K562 (cell line): ENCODE measurements around the gene PYCR2. TPM values are rescaled to one million over a fixed set of nuclear protein-coding genes. Genes with fewer than 3 reads are reported as not detected.

Experiments used
- ATAC-seq: fragments of 200-7000 bp; cut with Tn5 transposase; 3 replicates; pipeline ENCODE4 v1.9.1; 2020; ENCODE audit warnings: moderate library complexity
- BruUV-seq: library from RNA; stranded (reverse); fragments of 400-500 nt; replicated peaks from 2 replicates; lab custom pipeline; 2021; lab: Mats Ljungman, UMichigan
- CTCF ChIA-PET: fragments of 300-600 bp; formaldehyde crosslinking; extraction: SDS; loops from one replicate; lab custom pipeline; 2021; ENCODE audit warnings: low intra/inter-chr PET ratio; lab: Yijun Ruan, JAX
- POLR2A ChIA-PET: fragments of 300-600, 350-650 bp; sonication (Branson Sonifier 250); formaldehyde crosslinking; extraction: SDS; loops from one replicate; lab custom pipeline; 2021; ENCODE audit warnings: antibody characterized with exemption, inconsistent platforms; lab: Yijun Ruan, JAX
- DNase-seq, 4 experiments: peaks; one replicate each; pipeline versions ENCODE4 v3.0.0 to v3.0.0-alpha.2; 2011 to 2018; ENCODE audit warnings: low spot score in 3 of 4, mixed read lengths in 3 of 4; ENCODE audit errors: extremely low read depth in 1 of 4
- FAIRE-seq: peaks from 2 replicates; lab custom pipeline; 2011; peaks lifted over from hg19 to GRCh38; lab: Jason Lieb, UNC
- H2AFZ ChIP-seq: 2 replicates; pipeline ENCODE4 v1.6.0; 2011; ENCODE audit warnings: low read depth, low read length, control low read depth, inconsistent platforms
- H3K27ac ChIP-seq: fragments of 200-600 bp; 3 replicates; pipeline ENCODE4 v1.8.0; 2011; ENCODE audit warnings: low read depth, mild to moderate bottlenecking, control low read depth, inconsistent platforms, low read length, moderate library complexity, mixed read lengths; ENCODE audit errors: extremely low read depth
- H3K27me3 ChIP-seq, 2 experiments: fragments of 300-600 bp in 1 of 2; 2 replicates in 1 of 2; 3 replicates in 1 of 2; pipeline versions ENCODE4 v1.6.0 to v1.8.0; 2011; ENCODE audit warnings: inconsistent platforms in 2 of 2, low read length in 2 of 2, mild to moderate bottlenecking in 1 of 2, mixed read lengths in 1 of 2, moderate library complexity in 1 of 2; ENCODE audit not compliant: control insufficient read depth in 2 of 2, insufficient read depth in 2 of 2
- H3K36me3 ChIP-seq: fragments of 300-600 bp; 3 replicates; pipeline ENCODE4 v1.8.0; 2011; ENCODE audit warnings: mild to moderate bottlenecking, low read length, inconsistent platforms; ENCODE audit not compliant: control insufficient read depth, insufficient read depth
- H3K4me1 ChIP-seq, 2 experiments: fragments of 200-600 bp in 1 of 2; replicated peaks in 1 of 2; 2 replicates in 1 of 2; 3 replicates in 1 of 2; pipeline versions ENCODE4 v1.5.1 to v1.8.0; 2011; ENCODE audit warnings: inconsistent platforms in 2 of 2, low read length in 2 of 2, mild to moderate bottlenecking in 1 of 2, mixed read lengths in 1 of 2, moderate library complexity in 1 of 2; ENCODE audit not compliant: control insufficient read depth in 2 of 2, insufficient read depth in 2 of 2
- H3K4me2 ChIP-seq: 2 replicates; pipeline ENCODE4 v1.6.1; 2011; ENCODE audit warnings: low read length, control low read depth, inconsistent platforms, mixed read lengths; ENCODE audit not compliant: insufficient read depth
- H3K4me3 ChIP-seq: fragments of 200-600 bp; sonication (generic), shearing (Covaris generic); 2 replicates; pipeline ENCODE4 v1.5.1; 2016; ENCODE audit warnings: control low read depth, inconsistent platforms
- H3K79me2 ChIP-seq: fragments of 200-600 bp; 3 replicates; pipeline ENCODE4 v1.8.0; 2011; ENCODE audit warnings: low read length, inconsistent platforms; ENCODE audit not compliant: control insufficient read depth, insufficient read depth
- H3K9ac ChIP-seq, 2 experiments: 2 replicates each; pipeline versions ENCODE4 v1.6.0 to v1.6.1; 2011; ENCODE audit warnings: low read depth in 2 of 2, low read length in 2 of 2, control low read depth in 1 of 2, inconsistent platforms in 1 of 2, mild to moderate bottlenecking in 1 of 2, mixed read lengths in 1 of 2; ENCODE audit not compliant: insufficient read depth in 1 of 2
- H3K9me1 ChIP-seq: one replicate; pipeline ENCODE4 v1.6.0; 2011; ENCODE audit warnings: inconsistent platforms, mild to moderate bottlenecking, low read length, moderate library complexity; ENCODE audit not compliant: control insufficient read depth, insufficient read depth
- H3K9me3 ChIP-seq: replicated peaks from 2 replicates; pipeline ENCODE4 v1.5.1; 2011; ENCODE audit warnings: low read depth, low read length, inconsistent platforms; ENCODE audit not compliant: control insufficient read depth, insufficient read depth
- H4K20me1 ChIP-seq: replicated peaks from 2 replicates; pipeline ENCODE4 v1.6.1; 2011; ENCODE audit warnings: low read length, inconsistent platforms, mixed read lengths; ENCODE audit not compliant: control insufficient read depth, insufficient read depth
- CREB1 ChIP-seq, 2 experiments: sonication (generic) in 1 of 2; formaldehyde crosslinking in 1 of 2; IDR thresholded peaks; 2 replicates each; pipeline versions ENCODE4 v1.6.1 to v1.8.0; 2012 to 2022; ENCODE audit warnings: inconsistent platforms in 1 of 2, mild to moderate bottlenecking in 1 of 2, missing genetic modification reagents in 1 of 2, moderate library complexity in 1 of 2
- PHF20 ChIP-seq: fragments of 450-650 bp; IDR thresholded peaks from 2 replicates; pipeline ENCODE4 v1.6.1; 2018; ENCODE audit not compliant: partially characterized antibody
- POLR2AphosphoS2 ChIP-seq: IDR thresholded peaks from 2 replicates; pipeline ENCODE4 v1.6.1; 2012; ENCODE audit warnings: low read length, improper control_type of control experiment
- POLR2G ChIP-seq: fragments of 200-400 bp; formaldehyde crosslinking; IDR thresholded peaks from 2 replicates; pipeline ENCODE4 v1.6.1; 2017; ENCODE audit warnings: low read depth, mild to moderate bottlenecking, antibody characterized with exemption, low read length, moderate library complexity
- RBFOX2 ChIP-seq: fragments of 200-400 bp; formaldehyde crosslinking; IDR thresholded peaks from 2 replicates; pipeline ENCODE4 v1.6.1; 2017; ENCODE audit warnings: low read depth, mild to moderate bottlenecking, low read length, moderate library complexity
- ZNF764 ChIP-seq: fragments of 250-450 bp; sonication (Bioruptor Pico); IDR thresholded peaks from 2 replicates; pipeline ENCODE4 v1.4.0; 2020; ENCODE audit warnings: low read depth, mild to moderate bottlenecking, moderate library complexity
- WGBS: fragments of 100-300 bp; shearing (Covaris generic); methylation state at CpG from one replicate; pipeline ENCODE4 v1.1.6; 2016; ENCODE audit warnings: low coverage, mixed read lengths; ENCODE audit not compliant: insufficient coverage; ENCODE audit errors: missing lambda C conversion rate; 5-methylcytosine and 5-hydroxymethylcytosine counted together
- in situ Hi-C: fragments of 300-500 bp; cut with MboI; formaldehyde crosslinking; loops from 4 replicates; pipeline ENCODE4 v1.15.0; 2018; ENCODE audit warnings: inconsistent platforms, mixed read lengths
- intact Hi-C: fragments of 100-400 bp; cut with micrococcal nuclease; formaldehyde crosslinking; loops from 2 replicates; pipeline ENCODE4 v1.14.2; 2022
- polyA plus RNA-seq, 8 experiments: library from polyadenylated mRNA; depleted of rRNA in 4 of 8; stranded (reverse) in 5 of 8; unstranded in 3 of 8; fragments of >200 nt; fragmentation: Nextera tagmentation in 2 of 8; fragmentation: Illumina TruSeq in 1 of 8; extraction: Ambion mirVana in 2 of 8; extraction: Trizol in 1 of 8; gene quantifications; 2 replicates each; pipeline versions ENCODE4 v1.2.1 to v1.2.3, GENCODE V29; 2011 to 2014; ENCODE audit warnings: inconsistent platforms in 1 of 8, missing spikeins in 1 of 8
- total RNA-seq, 7 experiments: library from RNA; depleted of rRNA in 6 of 7; stranded (reverse); fragments of >200 nt in 6 of 7; fragmentation: Illumina TruSeq in 2 of 7; extraction: Trizol in 2 of 7; gene quantifications; 2 replicates each; pipeline versions ENCODE4 v1.2.1 to v1.2.3, GENCODE V29; 2011 to 2021; ENCODE audit warnings: low replicate concordance in 1 of 7

Gene PYCR2
- total and polyA plus RNA-seq, 9 of the 15 experiments (the other 6 are each of a cell fraction or from before 2014, with no cell fraction given): 5.5 to 219 (median 127) TPM

GRCh38 chr1:225919906-225920305, 4.1 kb downstream of the PYCR2 start:
- BruUV-seq: no TSS peak
- no peak overlapping the region for H3K4me2 ChIP-seq
- no peak overlapping the region for H2AFZ ChIP-seq
- H3K9me3 ChIP-seq: no peaks in the 10 kb centered on the region
- intact Hi-C loops: no loop called here
- peaks cover 63% of the 10 kb centered on the region for H3K36me3 ChIP-seq
- H3K4me1 ChIP-seq: peaks cover 14 to 45% of the 10 kb centered on the region in 2 experiments
- H3K9ac ChIP-seq: peak overlapping the region in 1 of 2 experiments; percentile 75; a peak in 1 of 4 replicates
- no peaks in the 10 kb centered on the region for H3K9me1 ChIP-seq
- POLR2A ChIA-PET: interaction anchor here (1.0 kb wide), 1 partner anchor 77 kb away, joined by 3 read pairs; no protein-coding TSS in a partner anchor
- no peak for FAIRE-seq
- peaks cover 39% of the 10 kb centered on the region for H3K79me2 ChIP-seq
- no peaks in the 10 kb centered on the region for H3K27me3 ChIP-seq
- DNase-seq: no peak
- ATAC-seq: no peak
- TF ChIP-seq POLR2G (0 out of 2 replicates have a peak, but pooled peaks have one; percentile 15), RBFOX2 (peak; percentile 40), CREB1 (IDR thresholded peaks at IDR 0.05) (no peak), CREB1 (CRISPR knock-in tag; IDR thresholded peaks at IDR 0.05) (no peak), PHF20 (no peak)
- H3K27ac ChIP-seq: no peak overlapping the region
- no peak overlapping the region for H3K4me3 ChIP-seq
- CTCF ChIA-PET: no interaction called here
- 96% methylated on average over 5 of the region's 5 CpGs for WGBS
- no peaks in the 10 kb centered on the region for H4K20me1 ChIP-seq
- in situ Hi-C loops: no loop called here

- no peaks in the 10 kb centered on the region for H3K9me3 ChIP-seq
- H3K4me2 ChIP-seq: no peak overlapping the region
- intact Hi-C loops: no loop called here
- no peak overlapping the region for H3K27ac ChIP-seq
- in situ Hi-C loops: no loop called here
- H4K20me1 ChIP-seq: no peaks in the 10 kb centered on the region
- CTCF ChIA-PET: no interaction called here
- H3K79me2 ChIP-seq: peaks cover 27% of the 10 kb centered on the region
- H3K36me3 ChIP-seq: peaks cover 61% of the 10 kb centered on the region
- H3K9me1 ChIP-seq: no peaks in the 10 kb centered on the region
- H2AFZ ChIP-seq: no peak overlapping the region
- DNase-seq (no peak), FAIRE-seq (no peak), ATAC-seq (peak; percentile 3; the same call in 1 of the 3 replicates)
- POLR2A ChIA-PET: interaction anchor here (1.3 to 1.4 kb wide), 2 partner anchors 13 to 26 kb away, joined by 3 to 6 read pairs; no protein-coding TSS in a partner anchor
- no TSS peak for BruUV-seq
- WGBS: 79% methylated on average over 4 of the region's 4 CpGs
- no peak overlapping the region for H3K4me3 ChIP-seq
- no peak overlapping the region for H3K9ac ChIP-seq
- TF ChIP-seq ZNF764 (CRISPR knock-in tag): no peak
- TF ChIP-seq POLR2AphosphoS2: peak; percentile 65; the same call in 1 of the 2 replicates
- H3K27me3 ChIP-seq: no peaks in the 10 kb centered on the region
- H3K4me1 ChIP-seq: peaks cover 14 to 30% of the 10 kb centered on the region in 2 experiments
These were observed 5.8 kb downstream of the PYCR2 start for GRCh38 chr1:225918280-225918679.
